ENCODE measurements around the gene ITPKB.
"Not testable (repeated sequence)": the region's sequence is repeated elsewhere in the genome, so short reads cannot be mapped to it uniquely, and the experiment has no call there.

Gene ITPKB

GRCh38 chr1:226616636-226617035, 122.4 kb downstream of the ITPKB start:
- no peak for DNase-seq

GRCh38 chr1:226615876-226616275, 123.2 kb downstream of the ITPKB start:
- DNase-seq = no peak

GRCh38 chr1:226611980-226612379, 127.1 kb downstream of the ITPKB start:
- DNase-seq = not testable (repeated sequence)

- DNase-seq = no peak
These were observed 127.8 kb downstream of the ITPKB start for GRCh38 chr1:226611301-226611700.

- no peak for DNase-seq
These were observed 128.4 kb downstream of the ITPKB start for GRCh38 chr1:226610671-226611070.

GRCh38 chr1:226609836-226610455, 129.1 kb downstream of the ITPKB start:
- no peak for DNase-seq

GRCh38 chr1:226608699-226609505, 130.2 kb downstream of the ITPKB start:
- DNase-seq = peak; percentile 10

GRCh38 chr1:226607821-226608220, 131.3 kb downstream of the ITPKB start:
- DNase-seq = no peak

- DNase-seq = no peak
These were observed 131.8 kb downstream of the ITPKB start for GRCh38 chr1:226607268-226607660.

- no peak for DNase-seq
These were observed 132.5 kb downstream of the ITPKB start for GRCh38 chr1:226606311-226607267.

GRCh38 chr1:226605318-226605950, 133.6 kb downstream of the ITPKB start:
- DNase-seq = no peak

GRCh38 chr1:226604560-226605317, 134.3 kb downstream of the ITPKB start:
- DNase-seq = no peak

- DNase-seq = no peak
These were observed 135.1 kb downstream of the ITPKB start for GRCh38 chr1:226603858-226604559.

GRCh38 chr1:226603022-226603857, 135.8 kb downstream of the ITPKB start:
- no peak for DNase-seq

- no peak for DNase-seq
These were observed 136.7 kb downstream of the ITPKB start for GRCh38 chr1:226602186-226603021.

- no peak for DNase-seq
These were observed 137.6 kb downstream of the ITPKB start for GRCh38 chr1:226601456-226601855.

GRCh38 chr1:226600254-226600653, 138.8 kb downstream of the ITPKB start:
- DNase-seq = no peak

GRCh38 chr1:226599636-226600238, 139.3 kb downstream of the ITPKB start:
- no peak for DNase-seq

GRCh38 chr1:226598955-226599354, 140.1 kb downstream of the ITPKB start:
- not testable (repeated sequence) for DNase-seq
